ENCODE measurements around the gene WNT8A. TPM values are rescaled to one million over a fixed set of nuclear protein-coding genes. Genes with fewer than 3 reads are reported as not detected.
"Not testable (repeated sequence)": the region's sequence is repeated elsewhere in the genome, so short reads cannot be mapped to it uniquely, and the experiment has no call there.

Gene WNT8A
- total RNA-seq, 2 donors from 2014 or later: not detected

DNA sequence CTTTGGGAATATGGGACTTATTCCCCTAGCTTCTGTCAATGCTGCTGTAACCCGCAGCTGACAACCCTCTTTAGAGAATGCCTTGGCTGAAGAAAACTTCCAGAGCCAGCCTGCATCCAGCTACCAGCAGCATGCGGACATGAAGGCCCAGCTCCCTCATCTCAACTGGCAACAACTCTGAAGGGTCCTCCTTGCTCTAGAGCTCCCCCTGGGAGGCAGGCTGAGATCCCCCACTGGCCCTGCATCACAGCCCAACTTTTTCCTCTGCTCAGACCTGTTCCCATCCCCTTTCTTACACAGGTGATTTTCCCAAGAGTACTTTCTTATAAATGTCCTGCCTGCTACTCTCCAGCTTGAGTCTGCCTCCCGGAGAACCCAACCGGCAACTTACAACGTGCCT, 18.7 kb upstream of the WNT8A start:
- ATAC-seq (no peak), DNase-seq (no peak)
- Mint-ChIP-seq H3K4me1 (peaks cover 14% of the 10 kb centered on the region), H3K27me3 (peaks cover 6% of the 10 kb centered on the region), H3K36me3 (ENCODE audit: low read depth) (no peaks in the 10 kb centered on the region), H3K27ac (peak overlapping the region; percentile 37), H3K4me3 (no peak overlapping the region)
- H3K9me3 ChIP-seq (ENCODE audit: control insufficient read depth, low read length, poor library complexity, severe bottlenecking): no peaks in the 10 kb centered on the region

DNA sequence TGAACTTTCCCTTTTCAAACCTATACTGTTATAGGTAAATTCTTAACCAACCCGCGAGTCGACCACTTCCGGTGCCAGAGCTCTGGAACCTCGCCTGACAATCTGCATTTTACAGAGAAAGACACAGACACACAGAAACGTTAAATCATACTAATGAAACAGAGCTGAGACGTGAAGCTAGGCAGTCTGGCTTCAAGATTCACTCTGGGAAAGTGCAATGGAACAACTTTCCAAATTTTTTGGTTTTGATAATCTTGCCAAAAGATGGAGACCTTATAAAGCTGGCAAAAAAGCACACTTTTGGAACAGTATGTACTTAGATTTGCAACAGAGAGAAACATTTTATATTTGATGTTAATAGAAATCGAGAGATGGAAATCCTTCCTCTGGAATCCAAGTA, 15.9 kb upstream of the WNT8A start:
- ATAC-seq: no peak
- H3K4me1 Mint-ChIP-seq: peaks cover 16% of the 10 kb centered on the region
- H3K4me3 Mint-ChIP-seq: no peak overlapping the region
- no peak overlapping the region for H3K27ac Mint-ChIP-seq
- no peak for DNase-seq
- H3K9me3 ChIP-seq (ENCODE audit: control insufficient read depth, low read length, poor library complexity, severe bottlenecking): no peaks in the 10 kb centered on the region
- H3K27me3 Mint-ChIP-seq: peaks cover 6% of the 10 kb centered on the region
- H3K36me3 Mint-ChIP-seq (ENCODE audit: low read depth): no peaks in the 10 kb centered on the region

DNA sequence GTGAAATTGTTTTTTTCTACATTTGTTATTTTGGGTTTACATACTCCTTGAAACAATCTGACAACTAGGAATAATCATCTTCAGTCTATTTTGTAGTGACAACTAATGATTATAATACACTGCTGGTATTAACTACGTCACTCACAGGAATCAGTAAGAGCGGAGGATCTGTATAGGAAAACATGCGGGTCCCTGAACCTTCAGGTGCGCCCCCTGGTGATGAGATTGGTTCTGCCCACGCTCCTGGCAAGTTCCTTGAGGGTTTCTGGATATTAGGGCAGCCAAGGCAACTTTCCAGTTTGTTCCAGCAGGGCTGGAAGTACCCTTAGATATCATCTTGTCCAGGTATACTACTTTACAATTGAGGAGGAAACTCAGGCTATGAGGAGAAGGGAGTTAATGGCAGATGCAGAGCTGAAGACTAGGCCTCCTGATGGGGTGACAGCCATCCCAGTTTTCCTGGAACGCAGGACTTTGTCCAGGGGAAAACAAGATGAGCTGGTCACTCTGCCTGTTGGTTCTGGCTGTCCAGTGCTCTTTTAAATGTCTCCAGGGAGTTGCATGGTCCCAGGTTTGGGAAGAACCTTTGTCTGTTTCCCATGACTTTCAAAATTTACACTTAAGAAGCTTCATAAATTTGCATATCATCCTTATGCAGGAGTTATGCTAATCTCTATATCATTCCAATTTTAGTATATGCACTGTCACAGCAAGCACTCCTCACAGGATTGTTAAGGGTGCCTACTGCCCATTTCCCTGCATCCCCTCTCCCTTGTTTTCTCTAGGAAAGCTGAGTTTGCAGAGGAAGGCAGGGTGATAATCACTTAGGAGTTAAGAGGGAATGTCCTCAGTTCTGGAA, 14.9 kb upstream of the WNT8A start:
- peaks cover 6% of the 10 kb centered on the region for H3K27me3 Mint-ChIP-seq
- H3K36me3 Mint-ChIP-seq (ENCODE audit: low read depth): no peaks in the 10 kb centered on the region
- H3K27ac Mint-ChIP-seq: no peak overlapping the region
- no peaks in the 10 kb centered on the region for H3K9me3 ChIP-seq (ENCODE audit: control insufficient read depth, low read length, poor library complexity, severe bottlenecking)
- ATAC-seq (peak; percentile 69), DNase-seq (peak; percentile 44 to 59 (median 50))
- H3K4me1 Mint-ChIP-seq: peaks cover 16% of the 10 kb centered on the region
- no peak overlapping the region for H3K4me3 Mint-ChIP-seq

DNA sequence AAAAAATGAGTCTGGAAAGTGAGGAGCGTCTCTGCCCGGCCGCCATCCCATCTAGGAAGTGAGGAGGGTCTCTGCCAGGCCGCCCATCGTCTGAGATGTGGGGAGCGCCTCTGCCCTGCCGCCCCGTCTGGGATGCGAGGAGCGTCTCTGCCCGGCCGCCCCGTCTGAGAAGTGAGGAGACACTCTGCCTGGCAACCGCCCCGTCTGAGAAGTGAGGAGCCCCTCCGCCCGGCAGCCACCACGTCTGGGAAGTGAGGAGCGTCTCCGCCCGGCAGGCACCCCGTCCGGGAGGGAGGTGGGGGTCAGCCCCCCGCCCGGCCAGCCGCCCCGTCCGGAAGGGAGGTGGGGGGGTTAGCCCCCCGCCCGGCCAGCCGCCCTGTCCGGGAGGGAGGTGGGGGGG, 13.8 kb upstream of the WNT8A start:
- DNase-seq; H3K27ac Mint-ChIP-seq; H3K36me3 Mint-ChIP-seq (ENCODE audit: low read depth): not testable (repeated sequence)

DNA sequence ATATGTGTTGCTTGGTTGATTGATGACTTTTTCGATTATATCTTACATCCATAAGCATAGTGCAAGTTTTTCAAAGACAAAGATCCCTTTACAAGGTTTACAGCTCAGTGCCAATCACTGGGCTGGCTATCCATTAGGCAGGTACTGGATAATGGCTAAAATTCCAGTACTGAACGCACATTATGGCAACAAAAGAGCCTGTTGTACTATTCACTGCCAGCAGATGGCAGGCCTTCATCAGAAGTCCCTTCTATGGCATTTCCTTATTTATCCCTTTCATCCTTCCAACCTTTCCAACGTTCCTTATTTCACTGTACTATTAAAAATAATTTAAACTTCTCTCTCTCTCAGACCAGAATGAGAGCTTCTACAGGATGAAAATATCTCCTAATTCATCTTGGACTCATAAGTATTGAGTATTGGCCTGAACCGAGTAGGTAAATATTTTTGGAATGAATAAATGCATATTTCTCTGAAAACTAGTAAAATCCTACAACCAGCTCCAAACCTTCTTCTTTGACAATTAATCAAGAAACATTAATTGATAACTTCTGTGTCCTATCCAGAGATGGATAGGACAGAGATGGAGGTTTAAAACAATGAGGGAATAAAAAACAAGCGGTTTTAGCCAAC, 6.7 kb upstream of the WNT8A start:
- no peaks in the 10 kb centered on the region for H3K27me3 Mint-ChIP-seq
- H3K4me1 Mint-ChIP-seq: peaks cover 3% of the 10 kb centered on the region

More for the DNA sequence above, 13.8 kb upstream of the WNT8A start:
- H3K27me3 Mint-ChIP-seq; H3K9me3 ChIP-seq (ENCODE audit: control insufficient read depth, low read length, poor library complexity, severe bottlenecking); ATAC-seq; H3K4me3 Mint-ChIP-seq: not testable (repeated sequence)
- peaks cover 13% of the 10 kb centered on the region for H3K4me1 Mint-ChIP-seq

DNA sequence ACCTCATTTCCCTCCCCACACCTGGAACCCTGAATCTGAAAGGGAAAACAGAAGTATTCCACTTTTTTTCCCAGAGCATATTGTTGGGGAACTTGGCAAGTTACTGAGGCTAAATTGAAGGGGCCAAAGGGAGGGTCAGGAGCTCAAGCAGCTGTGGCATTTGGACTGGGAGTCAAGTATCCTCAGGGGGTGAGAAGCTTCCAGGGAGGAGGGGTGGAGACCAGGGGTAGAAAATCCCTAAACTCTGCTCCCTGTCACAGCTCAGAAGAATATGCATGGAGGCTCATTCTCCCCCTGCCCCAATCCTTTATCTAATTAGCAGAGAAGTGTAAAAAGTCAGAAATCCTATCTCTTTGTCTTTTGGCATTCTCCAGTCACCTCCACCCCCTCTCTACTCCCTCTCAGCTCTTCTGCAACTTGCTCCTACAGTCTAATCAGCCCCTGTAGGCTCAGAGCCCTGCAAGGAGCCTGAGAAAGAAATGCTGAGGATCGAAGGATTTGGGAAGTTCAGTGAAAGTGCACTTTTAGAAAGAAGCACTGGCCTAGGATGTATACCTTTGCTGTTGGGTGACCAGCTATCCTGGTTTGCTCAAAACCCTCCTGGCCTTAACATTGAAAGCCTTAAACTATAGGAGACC, 5.7 kb upstream of the WNT8A start:
- no peaks in the 10 kb centered on the region for H3K36me3 Mint-ChIP-seq (ENCODE audit: low read depth)
- no peak overlapping the region for H3K4me3 Mint-ChIP-seq
- no peak overlapping the region for H3K27ac Mint-ChIP-seq
- DNase-seq (no peak), ATAC-seq (no peak)
- H3K27me3 Mint-ChIP-seq: no peaks in the 10 kb centered on the region
- no peaks in the 10 kb centered on the region for H3K9me3 ChIP-seq (ENCODE audit: control insufficient read depth, low read length, poor library complexity, severe bottlenecking)
- H3K4me1 Mint-ChIP-seq: peaks cover 3% of the 10 kb centered on the region

More for the DNA sequence above, 6.7 kb upstream of the WNT8A start:
- H3K9me3 ChIP-seq (ENCODE audit: control insufficient read depth, low read length, poor library complexity, severe bottlenecking): no peaks in the 10 kb centered on the region
- Mint-ChIP-seq H3K27ac (no peak overlapping the region), H3K36me3 (ENCODE audit: low read depth) (no peaks in the 10 kb centered on the region), H3K4me3 (no peak overlapping the region)
- ATAC-seq (no peak), DNase-seq (peak; percentile 19 to 29 (median 27))

DNA sequence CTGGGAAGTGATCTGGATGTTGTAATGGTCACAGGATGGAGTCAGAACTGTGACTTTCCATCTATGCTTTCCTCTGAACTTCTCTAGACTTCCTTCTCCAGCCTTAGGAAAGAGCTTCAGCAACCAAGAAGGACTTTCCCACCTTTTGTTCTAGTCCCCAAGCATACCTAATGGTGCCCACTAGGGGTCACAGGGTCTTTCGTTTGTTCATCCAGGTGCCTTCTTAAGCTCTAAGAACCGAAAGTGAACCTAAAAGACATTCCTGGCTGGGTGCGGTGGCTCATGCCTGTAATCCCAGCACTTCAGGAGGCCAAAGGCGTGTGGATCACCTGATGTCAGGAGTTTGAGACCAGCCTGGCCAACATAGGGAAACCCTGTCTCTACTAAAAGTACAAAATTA, 1.8 kb upstream of the WNT8A start:
- DNase-seq (no peak), ATAC-seq (no peak)
- no peak overlapping the region for H3K27ac Mint-ChIP-seq
- peaks cover 5% of the 10 kb centered on the region for H3K27me3 Mint-ChIP-seq
- no peaks in the 10 kb centered on the region for H3K9me3 ChIP-seq (ENCODE audit: control insufficient read depth, low read length, poor library complexity, severe bottlenecking)
- H3K4me1 Mint-ChIP-seq: peaks cover 5% of the 10 kb centered on the region
- no peak overlapping the region for H3K4me3 Mint-ChIP-seq
- H3K36me3 Mint-ChIP-seq (ENCODE audit: low read depth): peaks cover 2% of the 10 kb centered on the region

DNA sequence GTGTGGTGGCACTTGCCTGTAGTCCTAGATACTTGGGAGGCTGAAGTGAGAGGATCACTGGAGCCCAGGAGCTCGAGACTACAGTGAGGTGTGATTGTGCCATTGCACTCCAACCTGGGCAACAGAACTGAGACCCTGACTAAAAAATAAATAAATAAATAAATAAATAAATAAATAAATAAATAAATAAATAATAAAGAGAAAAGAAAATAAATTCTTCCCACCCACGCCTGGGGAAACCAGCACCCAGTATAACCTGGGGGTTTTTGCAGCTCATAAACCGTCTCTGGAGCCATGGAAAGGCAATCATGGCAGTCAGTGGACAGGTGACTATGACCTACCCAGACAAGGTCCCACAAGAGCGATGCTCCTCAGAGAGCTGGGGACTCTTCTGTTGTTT, 7.9 kb downstream of the WNT8A start:
- no peak for DNase-seq
- ATAC-seq: no peak
- H3K36me3 Mint-ChIP-seq (ENCODE audit: low read depth): no peaks in the 10 kb centered on the region
- peaks cover 3% of the 10 kb centered on the region for H3K9me3 ChIP-seq (ENCODE audit: control insufficient read depth, low read length, poor library complexity, severe bottlenecking)
- peaks cover 11% of the 10 kb centered on the region for H3K4me1 Mint-ChIP-seq
- peaks cover 7% of the 10 kb centered on the region for H3K27me3 Mint-ChIP-seq
- H3K27ac Mint-ChIP-seq: no peak overlapping the region
- H3K4me3 Mint-ChIP-seq: no peak overlapping the region

DNA sequence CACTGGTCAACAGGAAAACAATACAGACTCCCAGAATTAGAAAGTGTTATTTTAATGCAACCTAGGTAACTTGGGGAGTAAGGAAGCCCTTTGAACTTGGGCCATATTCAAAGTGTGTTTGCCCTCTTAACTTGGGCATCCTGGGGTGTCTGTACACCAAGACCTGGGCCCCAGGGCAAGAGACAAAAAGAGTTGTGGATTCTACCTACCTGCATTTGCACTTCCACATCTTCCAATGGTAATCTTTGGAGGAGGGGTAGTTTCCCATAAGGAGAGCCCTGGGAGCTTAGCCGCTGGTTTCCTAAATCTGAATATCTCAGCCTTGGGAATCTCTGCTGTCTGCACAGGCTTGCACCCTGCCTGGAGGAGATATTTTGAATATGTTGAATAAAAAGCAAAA, 8.5 kb downstream of the WNT8A start:
- no peak overlapping the region for H3K27ac Mint-ChIP-seq
- DNase-seq (no peak), ATAC-seq (no peak)
- peaks cover 7% of the 10 kb centered on the region for H3K27me3 Mint-ChIP-seq
- no peaks in the 10 kb centered on the region for H3K36me3 Mint-ChIP-seq (ENCODE audit: low read depth)
- peaks cover 12% of the 10 kb centered on the region for H3K4me1 Mint-ChIP-seq
- no peak overlapping the region for H3K4me3 Mint-ChIP-seq
- peaks cover 3% of the 10 kb centered on the region for H3K9me3 ChIP-seq (ENCODE audit: control insufficient read depth, low read length, poor library complexity, severe bottlenecking)

DNA sequence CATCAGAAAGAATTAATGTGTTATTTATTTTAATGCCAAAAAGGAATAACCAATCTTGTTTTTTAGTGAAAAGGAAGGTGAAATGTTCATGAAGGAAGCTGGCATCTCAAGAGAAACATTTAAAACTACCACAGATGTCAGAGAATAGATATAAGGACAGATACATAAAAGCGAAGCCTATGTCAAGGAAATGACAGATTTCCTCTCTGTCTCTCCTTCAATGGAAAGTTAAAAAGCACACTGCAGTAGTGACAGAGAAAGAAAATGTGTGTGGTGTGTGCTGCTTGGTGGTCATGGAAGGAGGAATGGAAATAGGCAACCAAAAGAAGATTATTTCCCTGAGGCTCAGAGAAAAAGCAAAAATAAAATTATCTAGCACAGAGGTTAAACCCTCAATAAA, 9.2 kb downstream of the WNT8A start:
- no peak for DNase-seq
- H3K27me3 Mint-ChIP-seq: peaks cover 7% of the 10 kb centered on the region
- H3K36me3 Mint-ChIP-seq (ENCODE audit: low read depth): no peaks in the 10 kb centered on the region
- ATAC-seq: no peak
- H3K4me3 Mint-ChIP-seq: no peak overlapping the region
- H3K27ac Mint-ChIP-seq: no peak overlapping the region
- peaks cover 14% of the 10 kb centered on the region for H3K4me1 Mint-ChIP-seq
- peaks cover 3% of the 10 kb centered on the region for H3K9me3 ChIP-seq (ENCODE audit: control insufficient read depth, low read length, poor library complexity, severe bottlenecking)

DNA sequence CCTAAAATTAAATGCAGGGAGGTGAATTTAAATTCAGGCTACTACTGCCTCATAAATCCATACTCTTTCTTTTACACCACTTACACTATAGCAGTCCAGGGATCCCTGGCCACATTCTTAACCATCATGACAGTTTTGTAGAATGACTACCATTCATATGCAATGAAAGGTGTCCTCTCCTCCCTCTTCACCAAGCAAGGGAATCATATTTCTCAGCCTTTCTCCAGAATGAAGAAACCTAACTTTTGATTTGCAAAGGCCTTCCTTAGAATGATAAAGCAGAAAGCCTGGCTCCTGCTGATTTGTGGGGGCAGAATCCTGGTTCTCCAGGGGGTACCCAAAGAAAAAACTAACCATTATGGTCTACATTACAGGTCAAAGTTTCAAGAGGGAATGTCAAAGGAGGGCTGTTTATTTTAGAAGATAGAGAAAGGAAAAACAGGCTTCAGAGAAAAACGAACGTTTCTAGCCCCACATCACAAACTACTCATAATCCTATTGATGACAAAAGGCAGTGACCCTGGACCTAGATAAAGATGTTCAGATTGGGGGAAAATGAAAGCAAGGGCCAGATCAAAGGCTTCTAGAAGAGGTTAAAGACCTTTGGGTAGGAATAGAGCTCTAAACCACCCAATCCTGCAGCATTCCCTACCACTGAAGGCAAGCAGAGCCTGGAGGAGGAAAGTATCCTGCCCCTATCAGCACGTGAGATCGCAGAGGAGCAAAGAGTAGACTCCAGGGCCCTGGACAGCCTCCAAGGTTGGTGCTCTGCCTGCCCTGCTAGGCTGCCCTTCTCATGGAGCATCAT, 11.5 kb downstream of the WNT8A start:
- DNase-seq: no peak
- peaks cover 3% of the 10 kb centered on the region for H3K9me3 ChIP-seq (ENCODE audit: control insufficient read depth, low read length, poor library complexity, severe bottlenecking)
- peak overlapping the region; percentile 41 for H3K27ac Mint-ChIP-seq
- H3K4me3 Mint-ChIP-seq: no peak overlapping the region
- peaks cover 4% of the 10 kb centered on the region for H3K36me3 Mint-ChIP-seq (ENCODE audit: low read depth)
- peaks cover 14% of the 10 kb centered on the region for H3K4me1 Mint-ChIP-seq
- no peak for ATAC-seq
- peaks cover 11% of the 10 kb centered on the region for H3K27me3 Mint-ChIP-seq

DNA sequence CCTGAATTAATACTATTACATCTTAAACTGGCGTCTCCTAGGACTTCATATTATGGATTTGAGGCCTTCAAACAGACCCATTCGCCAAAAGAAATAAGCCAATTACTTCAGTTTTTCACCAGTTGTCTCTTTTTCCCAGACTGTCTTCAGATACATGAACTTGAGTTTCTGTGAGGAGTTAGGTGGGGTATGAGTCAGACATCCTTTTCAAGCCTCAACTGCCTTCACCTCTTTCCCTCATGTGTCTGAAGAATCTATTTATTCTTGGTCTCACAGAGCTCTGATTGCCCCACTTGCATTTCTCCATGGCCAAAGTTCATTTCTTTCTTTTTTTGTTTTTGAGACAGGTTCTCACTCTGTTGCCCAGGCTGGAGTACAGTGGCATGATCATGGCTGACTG, 12.5 kb downstream of the WNT8A start:
- Mint-ChIP-seq H3K36me3 (ENCODE audit: low read depth) (peaks cover 4% of the 10 kb centered on the region), H3K27me3 (peaks cover 14% of the 10 kb centered on the region), H3K4me1 (peaks cover 16% of the 10 kb centered on the region), H3K4me3 (no peak overlapping the region), H3K27ac (peak overlapping the region; percentile 41)
- DNase-seq (no peak), ATAC-seq (no peak)
- peaks cover 3% of the 10 kb centered on the region for H3K9me3 ChIP-seq (ENCODE audit: control insufficient read depth, low read length, poor library complexity, severe bottlenecking)

Data from T-helper 17 cell (primary cell).